GM12891 (cell line): Measurements from ENCODE around the gene AMDHD2.

Experiments
- DNase-seq: peaks from one replicate; pipeline ENCODE4 v3.0.0; 2011; ENCODE audit warnings: low spot score; ENCODE audit not compliant: insufficient read length
- FAIRE-seq: peaks from 2 replicates; lab custom pipeline; 2011; peaks lifted over from hg19 to GRCh38; lab: Jason Lieb, UNC
- PAX5 ChIP-seq: IDR thresholded peaks from 2 replicates; pipeline ENCODE4 v1.6.1; 2011; ENCODE audit warnings: low read length, moderate library complexity, mild to moderate bottlenecking; ENCODE audit not compliant: insufficient read depth, severe bottlenecking
- POLR2A ChIP-seq: IDR thresholded peaks from 2 replicates; pipeline ENCODE4 v1.6.1; 2011; ENCODE audit warnings: low read depth, low read length, control low read depth
- POLR2AphosphoS5 ChIP-seq: IDR thresholded peaks from 2 replicates; pipeline ENCODE4 v1.6.1; 2011; ENCODE audit warnings: low read depth, low read length, control low read depth
- POU2F2 ChIP-seq: IDR thresholded peaks from 2 replicates; pipeline ENCODE4 v1.6.1; 2011; ENCODE audit warnings: low read depth, mild to moderate bottlenecking, control low read depth, low read length, moderate library complexity
- SPI1 ChIP-seq: IDR thresholded peaks from 2 replicates; pipeline ENCODE4 v1.6.1; 2011; ENCODE audit warnings: low read depth, low read length, control low read depth
- TAF1 ChIP-seq: IDR thresholded peaks from 2 replicates; pipeline ENCODE4 v1.6.1; 2011; ENCODE audit warnings: low read depth, low read length, control low read depth

AMDHD2 gene

DNA sequence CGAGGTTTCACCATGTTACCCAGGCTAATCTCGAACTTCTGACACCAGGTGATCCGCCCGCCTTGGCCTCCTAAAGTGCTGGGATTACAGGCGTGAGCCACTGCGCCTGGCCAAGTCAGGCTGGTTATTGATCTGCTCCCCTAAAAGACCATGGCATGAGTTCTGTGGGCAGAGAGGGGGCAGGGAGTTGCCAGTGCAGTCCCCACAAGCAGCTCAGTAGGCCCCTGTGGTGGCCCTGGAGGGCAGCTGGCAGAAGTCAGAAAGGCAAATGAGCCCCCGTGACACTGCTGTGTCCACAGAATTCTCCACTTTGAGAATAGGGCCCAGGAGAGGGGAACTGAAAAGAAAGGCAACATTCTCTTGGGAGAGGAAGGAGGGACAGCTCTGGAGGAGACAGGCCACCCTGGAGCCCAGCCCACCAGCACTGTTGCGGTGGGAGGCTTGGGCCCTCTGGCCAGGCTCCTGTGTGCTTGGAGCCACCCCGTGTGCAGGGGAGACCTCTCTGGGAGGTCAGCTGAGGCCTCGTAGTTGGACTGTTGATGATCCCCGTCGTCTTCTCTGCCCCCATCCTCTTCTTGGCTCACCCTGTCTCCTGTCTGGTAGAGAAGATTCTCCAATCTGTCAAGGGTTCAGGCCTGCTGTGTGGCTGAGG lies 2.1 kb upstream of the AMDHD2 start:
- TF ChIP-seq POLR2AphosphoS5 (no peak), POLR2A (no peak), POU2F2 (no peak), TAF1 (no peak), PAX5 (no peak), SPI1 (no peak)
- no peak for FAIRE-seq
- no peak for DNase-seq

DNA sequence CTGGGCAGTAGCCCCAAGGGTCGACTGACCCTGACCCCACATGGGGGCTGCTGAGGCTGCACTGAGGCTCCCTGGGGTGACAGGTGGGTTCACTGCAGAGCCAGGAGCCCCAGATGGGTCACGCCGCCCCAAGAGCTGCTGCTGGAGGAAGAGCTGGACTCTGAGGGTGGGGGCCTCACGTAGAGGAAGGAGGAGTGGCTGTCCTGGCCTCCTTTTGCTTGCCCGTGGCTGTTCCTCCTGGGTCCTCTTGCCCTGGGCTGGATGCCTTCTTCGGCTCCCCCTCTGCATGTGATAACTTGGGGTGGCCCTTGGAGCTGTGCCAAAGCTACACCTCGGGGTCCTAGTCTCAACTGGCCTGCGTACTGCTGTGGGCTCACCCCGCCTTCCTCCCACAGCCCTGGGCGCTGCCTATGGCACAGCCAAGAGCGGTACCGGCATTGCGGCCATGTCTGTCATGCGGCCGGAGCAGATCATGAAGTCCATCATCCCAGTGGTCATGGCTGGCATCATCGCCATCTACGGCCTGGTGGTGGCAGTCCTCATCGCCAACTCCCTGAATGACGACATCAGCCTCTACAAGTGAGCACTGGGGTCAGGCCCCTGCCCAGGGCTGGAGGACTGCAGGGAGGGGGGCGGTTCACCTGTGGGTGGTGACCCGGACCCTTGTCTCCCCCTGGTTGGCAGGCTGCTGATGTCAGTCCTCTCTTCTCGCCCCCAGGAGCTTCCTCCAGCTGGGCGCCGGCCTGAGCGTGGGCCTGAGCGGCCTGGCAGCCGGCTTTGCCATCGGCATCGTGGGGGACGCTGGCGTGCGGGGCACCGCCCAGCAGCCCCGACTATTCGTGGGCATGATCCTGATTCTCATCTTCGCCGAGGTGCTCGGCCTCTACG lies 1.1 kb upstream of the AMDHD2 start:
- TF ChIP-seq POU2F2, result no peak
- no peak for TF ChIP-seq POLR2AphosphoS5
- TF ChIP-seq SPI1, result no peak
- no peak for TF ChIP-seq PAX5
- TF ChIP-seq POLR2A, result no peak
- no peak for TF ChIP-seq TAF1
- FAIRE-seq (no peak), DNase-seq (no peak)

DNA sequence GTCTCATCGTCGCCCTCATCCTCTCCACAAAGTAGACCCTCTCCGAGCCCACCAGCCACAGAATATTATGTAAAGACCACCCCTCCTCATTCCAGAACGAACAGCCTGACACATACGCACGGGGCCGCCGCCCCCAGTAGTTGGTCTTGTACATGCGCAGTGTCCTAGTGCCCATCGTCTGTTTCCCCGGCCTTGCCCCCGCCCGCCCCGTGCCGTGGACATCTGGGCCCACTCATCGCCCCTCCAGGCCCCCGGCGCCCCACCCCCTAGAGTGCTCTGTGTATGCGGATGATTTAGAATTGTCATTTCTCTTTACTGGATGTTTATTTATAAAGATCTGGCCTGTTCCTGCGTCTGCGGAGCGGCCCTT lies 475 bp upstream of the AMDHD2 start:
- FAIRE-seq (no peak), DNase-seq (no peak)
- no peak for TF ChIP-seq POU2F2
- TF ChIP-seq PAX5, result no peak
- no peak for TF ChIP-seq SPI1
- TF ChIP-seq POLR2A, result no peak
- no peak for TF ChIP-seq POLR2AphosphoS5
- TF ChIP-seq TAF1, result no peak

DNA sequence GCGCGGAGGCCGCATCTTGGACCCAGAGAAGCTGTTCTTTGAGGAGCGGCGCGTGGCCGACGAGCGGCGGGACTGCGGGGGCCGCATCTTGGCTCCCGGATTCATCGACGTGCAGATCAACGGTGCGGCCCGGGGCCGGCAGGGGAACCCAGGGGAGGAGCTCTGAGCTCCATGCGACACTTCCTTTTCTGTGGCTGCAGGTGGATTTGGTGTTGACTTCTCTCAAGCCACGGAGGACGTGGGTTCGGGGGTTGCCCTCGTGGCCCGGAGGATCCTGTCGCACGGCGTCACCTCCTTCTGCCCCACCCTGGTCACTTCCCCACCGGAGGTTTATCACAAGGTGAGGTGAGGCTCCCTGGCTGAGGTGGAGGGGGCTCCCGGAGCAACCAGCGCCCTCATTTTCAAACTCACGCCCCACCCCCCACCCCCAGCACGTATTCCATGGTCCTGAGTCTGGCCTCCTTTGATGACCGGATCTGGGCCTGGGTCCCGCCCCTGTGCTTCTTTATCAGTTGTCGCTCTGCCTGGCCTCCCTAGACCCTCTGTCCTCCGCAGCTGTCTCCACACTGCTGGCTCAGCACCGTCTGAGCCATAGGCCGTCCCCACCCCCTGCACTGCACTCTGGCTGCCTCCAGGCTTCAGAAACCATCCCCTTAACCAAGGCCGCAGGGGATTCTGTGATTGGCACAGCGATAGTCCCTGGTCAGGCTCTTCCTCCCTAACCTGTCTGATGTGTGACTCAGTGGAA lies 787 bp downstream of the AMDHD2 start:
- TF ChIP-seq POLR2AphosphoS5, result 0 out of 2 replicates have a peak, but pooled peaks have one; percentile 14
- no peak for TF ChIP-seq TAF1
- peak; percentile 64 for TF ChIP-seq SPI1
- no peak for TF ChIP-seq PAX5
- TF ChIP-seq POU2F2, result no peak
- FAIRE-seq (peak; percentile 72), DNase-seq (peak; percentile 78)

DNA sequence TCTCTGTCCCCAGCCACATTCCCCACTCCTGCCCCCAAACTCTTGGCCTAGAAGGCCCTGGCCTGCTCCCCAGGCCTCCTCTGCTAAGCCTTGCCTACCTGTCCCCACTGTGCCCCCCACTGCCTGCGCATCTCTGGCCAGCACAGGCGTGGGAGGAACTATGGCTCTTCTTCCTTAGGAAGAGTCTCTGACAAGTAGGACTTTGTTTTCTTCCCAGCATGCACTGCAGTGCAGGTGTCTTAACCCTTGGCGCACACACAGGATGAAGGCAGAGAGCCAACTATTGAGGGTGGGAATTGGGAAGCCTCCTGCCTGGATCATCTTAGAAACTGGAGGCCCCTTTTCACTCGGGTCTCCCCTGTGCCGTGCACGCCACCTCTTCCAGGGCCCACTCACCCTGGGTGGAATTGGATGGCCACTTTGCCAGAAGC lies 3.6 kb downstream of the AMDHD2 start:
- DNase-seq (no peak), FAIRE-seq (no peak)
- TF ChIP-seq SPI1 (no peak), POLR2AphosphoS5 (0 out of 2 replicates have a peak, but pooled peaks have one; percentile 32)

DNA sequence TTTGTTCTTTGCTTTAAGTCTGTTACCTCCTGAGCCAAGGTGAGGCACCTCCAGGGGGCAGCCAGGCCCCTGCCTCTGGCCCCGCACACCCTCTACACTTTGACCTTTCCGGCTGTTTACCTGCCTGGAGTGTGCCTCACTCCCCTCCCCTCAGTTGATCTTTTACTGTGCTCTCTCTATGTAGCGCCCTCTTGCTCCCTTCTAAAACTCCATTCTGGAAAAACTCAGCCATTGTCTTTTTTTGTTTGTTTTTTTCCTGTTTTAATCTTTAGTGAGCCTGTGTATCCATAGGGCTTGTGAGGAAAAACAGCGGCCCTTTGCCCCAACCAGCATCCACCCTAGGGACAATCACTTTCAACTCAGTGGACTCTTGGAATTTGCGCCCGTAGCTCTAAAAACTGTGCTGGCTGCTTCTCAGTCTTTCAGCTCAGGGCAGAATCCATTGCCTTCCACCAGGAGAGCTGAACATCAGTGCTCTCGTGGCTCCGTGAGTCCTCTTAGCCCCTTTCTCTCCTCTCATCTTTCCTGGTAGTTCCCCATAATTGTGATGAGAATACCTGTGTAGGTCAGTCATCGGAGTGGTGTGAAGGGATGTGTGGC lies 4.3 kb downstream of the AMDHD2 start:
- DNase-seq, result no peak
- no peak for TF ChIP-seq POU2F2
- TF ChIP-seq PAX5, result no peak
- TF ChIP-seq POLR2A, result no peak
- no peak for TF ChIP-seq SPI1
- no peak for TF ChIP-seq POLR2AphosphoS5
- no peak for TF ChIP-seq TAF1
- no peak for FAIRE-seq

DNA sequence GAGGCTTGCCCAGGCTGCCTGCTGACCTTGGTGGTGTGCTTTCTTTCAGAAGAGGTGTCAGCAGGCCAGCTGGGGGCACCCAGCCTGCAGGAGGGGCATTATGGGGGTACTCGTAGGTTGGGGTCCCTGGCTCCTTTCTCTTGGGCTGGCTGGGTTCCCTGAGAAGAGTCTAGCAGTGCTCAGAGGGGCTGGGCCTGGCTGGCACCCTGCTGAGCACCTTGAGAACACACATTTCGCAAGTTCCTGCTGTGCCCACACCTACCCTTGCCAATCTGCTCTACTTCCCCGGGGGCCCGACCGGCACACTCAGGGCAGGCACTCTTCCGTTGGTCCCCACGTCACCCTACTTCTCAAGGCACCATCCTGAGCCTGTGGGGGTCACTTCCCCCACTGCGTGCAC lies 6.0 kb downstream of the AMDHD2 start:
- DNase-seq, result no peak
- TF ChIP-seq SPI1 (no peak), POU2F2 (no peak)
- no peak for FAIRE-seq

DNA sequence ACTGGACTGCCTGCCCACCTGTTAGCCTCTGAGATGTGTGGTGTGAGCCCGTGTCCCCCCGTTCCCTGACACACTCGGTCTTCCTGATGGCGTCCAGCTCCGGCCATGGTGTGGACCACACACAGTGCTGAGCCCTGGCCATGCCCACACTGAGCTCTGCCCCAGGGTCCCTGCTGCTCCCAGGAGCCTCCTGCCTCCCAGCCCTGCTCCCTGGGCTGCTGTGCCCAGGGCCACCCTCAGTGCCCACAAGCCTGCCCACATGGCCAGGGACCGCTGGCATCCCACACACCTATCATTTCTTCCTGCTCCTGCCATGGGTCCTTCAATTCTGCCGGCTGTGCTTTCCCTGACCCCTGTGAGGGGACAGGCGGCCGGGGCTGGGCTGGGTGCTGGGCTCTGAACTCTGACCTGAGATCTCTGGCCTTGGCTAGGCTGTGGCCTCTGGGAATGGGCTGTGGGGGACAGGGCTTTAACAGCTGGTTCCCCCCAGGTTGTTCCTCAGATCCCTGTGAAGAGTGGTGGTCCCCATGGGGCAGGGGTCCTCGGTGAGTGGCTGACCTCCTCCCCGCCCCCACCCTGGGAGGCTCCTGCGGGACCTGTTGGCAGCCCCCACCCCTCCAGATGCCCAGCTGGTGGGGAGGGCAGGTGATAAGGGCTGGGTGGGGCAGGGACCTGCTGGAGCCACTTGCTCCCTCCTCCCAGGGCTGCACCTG lies 7.1 kb downstream of the AMDHD2 start:
- DNase-seq (no peak), FAIRE-seq (no peak)
- TF ChIP-seq TAF1 (no peak), POLR2A (no peak), SPI1 (no peak), POLR2AphosphoS5 (no peak; the same call in 1 of the 2 replicates), POU2F2 (no peak), PAX5 (no peak)

DNA sequence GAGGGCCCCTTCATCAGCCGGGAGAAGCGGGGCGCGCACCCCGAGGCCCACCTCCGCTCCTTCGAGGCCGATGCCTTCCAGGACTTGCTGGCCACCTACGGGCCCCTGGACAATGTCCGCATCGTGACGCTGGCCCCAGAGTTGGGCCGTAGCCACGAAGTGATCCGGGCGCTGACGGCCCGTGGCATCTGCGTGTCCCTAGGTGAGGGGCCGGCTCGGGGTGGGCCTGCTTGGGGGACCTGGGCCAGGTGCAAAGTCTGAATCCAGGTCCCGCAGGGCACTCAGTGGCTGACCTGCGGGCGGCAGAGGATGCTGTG lies 7.6 kb downstream of the AMDHD2 start:
- no peak for TF ChIP-seq SPI1
- TF ChIP-seq POLR2AphosphoS5, result no peak
- TF ChIP-seq TAF1, result no peak
- no peak for TF ChIP-seq PAX5
- no peak for TF ChIP-seq POU2F2
- no peak for TF ChIP-seq POLR2A
- FAIRE-seq (no peak), DNase-seq (no peak)
